ENCODE measurements around the gene PTPN14. TPM values are rescaled to one million over a fixed set of nuclear protein-coding genes. Genes with fewer than 3 reads are reported as not detected.

The PTPN14 gene
- total RNA-seq, 1 experiment from 2014 or later = 37.5 TPM

- H3K79me2 ChIP-seq (ENCODE audit: insufficient read depth, low read length) = peaks cover 76% of the 10 kb centered on the region
- BruUV-seq (replicated peaks) = no TSS peak
- POLR2A ChIA-PET = no interaction called here
Measured at GRCh38 chr1:214499732-214500131, 51.7 kb downstream of the PTPN14 start.

More at GRCh38 chr1:214499732-214500131, 51.7 kb downstream of the PTPN14 start:
- Histone ChIP-seq H3K4me2 (ENCODE audit: low read length) (no peak overlapping the region), H3K9ac (ENCODE audit: low read length) (no peak overlapping the region), H3K9me2 (ENCODE audit: insufficient read depth) (no peaks in the 10 kb centered on the region), H3K27ac (ENCODE audit: low read depth, low read length) (no peak overlapping the region), H3K4me3 (replicated peaks in 1 of 2; ENCODE audit: low read depth in 1 of 2, low read length in 2 of 2) (no peak overlapping the region), H3K4me1 (ENCODE audit: control insufficient read depth in 1 of 2, insufficient read depth in 2 of 2, low read length in 2 of 2) (peaks cover 55 to 56% of the 10 kb centered on the region in 2 experiments), H3K9me3 (ENCODE audit: control insufficient read depth in 1 of 2, insufficient read depth in 1 of 2, low read depth in 1 of 2, low read length in 2 of 2) (no peaks in the 10 kb centered on the region), H4K20me1 (ENCODE audit: insufficient read depth) (no peaks in the 10 kb centered on the region), H2AFZ (ENCODE audit: low read depth, low read length, poor library complexity, severe bottlenecking) (no peak overlapping the region), H3K27me3 (ENCODE audit: insufficient read depth, low read length) (no peaks in the 10 kb centered on the region), H3K36me3 (ENCODE audit: control insufficient read depth in 1 of 2, insufficient read depth in 2 of 2, low read length in 2 of 2) (no peaks in the 10 kb centered on the region)
- CTCF ChIA-PET = no interaction called here
- DNase-seq (ENCODE audit: low read depth, low spot score) = no peak
- ATAC-seq = no peak
- RAD21 ChIA-PET (ENCODE audit: low non-redundant PET in 1 of 2, low total read pairs in 2 of 2, uncharacterized antibody in 2 of 2, unreplicated experiment in 2 of 2) = no interaction called here
- no peak for TF ChIP-seq FOSL1 (IDR thresholded peaks at IDR 0.05; ENCODE audit: low read depth)
- no peak for TF ChIP-seq SP1 (IDR thresholded peaks at IDR 0.05; ENCODE audit: low read depth)
- no peak for TF ChIP-seq EGR1 (IDR thresholded peaks at IDR 0.05; ENCODE audit: low read depth)
- no peak for TF ChIP-seq ZBTB33 (IDR thresholded peaks at IDR 0.05; ENCODE audit: extremely low read depth, insufficient replicate concordance, low read length)
- TF ChIP-seq ZNF274 (IDR thresholded peaks at IDR 0.05; ENCODE audit: low read depth, low read length) = no peak
- TF ChIP-seq ZFX (IDR thresholded peaks at IDR 0.05) = no peak
- no peak for TF ChIP-seq CBX3 (IDR thresholded peaks at IDR 0.05; ENCODE audit: low read depth)
- TF ChIP-seq RAD21 (IDR thresholded peaks at IDR 0.05; ENCODE audit: low read depth) = no peak
- no peak for TF ChIP-seq MAX (IDR thresholded peaks at IDR 0.05)
- TF ChIP-seq JUND (IDR thresholded peaks at IDR 0.05) = no peak
- no peak for TF ChIP-seq CEBPB (IDR thresholded peaks at IDR 0.05; ENCODE audit: low read depth)
- no peak for TF ChIP-seq REST (IDR thresholded peaks at IDR 0.05; ENCODE audit: low read depth)
- no peak for TF ChIP-seq POLR2A (IDR thresholded peaks at IDR 0.05; ENCODE audit: borderline replicate concordance, extremely low read depth, insufficient read depth, insufficient read length)
- TF ChIP-seq YY1 (IDR thresholded peaks at IDR 0.05; ENCODE audit: extremely low read depth, insufficient replicate concordance, low read depth, low read length) = no peak
- TF ChIP-seq SIN3A (IDR thresholded peaks at IDR 0.05; ENCODE audit: low read depth) = no peak
- TF ChIP-seq ATF3 (IDR thresholded peaks at IDR 0.05) = no peak
- no peak for TF ChIP-seq SRF (IDR thresholded peaks at IDR 0.05; ENCODE audit: low read depth)
- TF ChIP-seq ELF1 (IDR thresholded peaks at IDR 0.05; ENCODE audit: borderline replicate concordance, low read depth) = no peak
- TF ChIP-seq TCF7L2 (IDR thresholded peaks at IDR 0.05; ENCODE audit: borderline replicate concordance, extremely low read depth, insufficient read depth, insufficient read length) = no peak
- intact Hi-C loops (cut with micrococcal nuclease) = no loop called here
